B cell (primary cell): ENCODE results near the gene PLAC1. TPM values are rescaled to one million over a fixed set of nuclear protein-coding genes. Genes with fewer than 3 reads are reported as not detected.

Source experiments
- ATAC-seq: fragments of 200-7000 bp; cut with Tn5 transposase; one replicate; pipeline ENCODE4 v1.10.0; 2021; ENCODE audit warnings: low read depth, mild to moderate bottlenecking, moderate number of reproducible peaks, moderate library complexity
- CTCF ChIA-PET: fragments of 350-600 bp; sonication (Branson Sonifier 250); formaldehyde crosslinking; loops from one replicate; lab custom pipeline; 2021; ENCODE audit warnings: antibody characterized with exemption, inconsistent platforms; lab: Charles Lee
- POLR2A ChIA-PET: fragments of 350-600 bp; sonication (Branson Sonifier 250); formaldehyde crosslinking; loops from one replicate; lab custom pipeline; 2021; ENCODE audit warnings: antibody characterized with exemption; lab: Charles Lee
- DNase-seq: peaks from one replicate; pipeline ENCODE4 v3.0.0; 2013
- H2AFZ ChIP-seq: 2 replicates; pipeline ENCODE4 v1.6.1; 2012; ENCODE audit warnings: mild to moderate bottlenecking, low read depth, low read length; ENCODE audit not compliant: insufficient read depth, poor library complexity, severe bottlenecking
- H3K27ac ChIP-seq, 2 donors: 1 replicate in 1 of 2; 2 replicates in 1 of 2; pipeline ENCODE4 v1.5.1; 2012 to 2013; ENCODE audit warnings: low read length in 2 of 2, mild to moderate bottlenecking in 2 of 2, moderate library complexity in 1 of 2
- H3K27me3 ChIP-seq, 4 experiments: fragments of 200-600 bp in 1 of 4; sonication (generic) in 1 of 4; replicated peaks in 1 of 4; 1 replicate in 2 of 4; 2 replicates in 2 of 4; pipeline versions ENCODE4 v1.6.1 to v1.7.0; 2013 to 2016; ENCODE audit warnings: low read length in 3 of 4, mild to moderate bottlenecking in 2 of 4, mixed read lengths in 1 of 4, moderate library complexity in 1 of 4; ENCODE audit not compliant: insufficient read depth in 4 of 4, control insufficient read depth in 3 of 4; ENCODE audit errors: control extremely low read depth in 1 of 4
- H3K36me3 ChIP-seq, 2 experiments: replicated peaks in 1 of 2; 1 replicate in 1 of 2; 2 replicates in 1 of 2; pipeline versions ENCODE4 v1.6.1 to v1.7.1; 2013; ENCODE audit warnings: low read length in 1 of 2; ENCODE audit not compliant: insufficient read depth in 2 of 2, control insufficient read depth in 1 of 2; ENCODE audit errors: control extremely low read depth in 1 of 2, extremely low read depth in 1 of 2
- H3K4me1 ChIP-seq, 2 donors: fragments of 200-600 bp in 1 of 2; sonication (generic) in 1 of 2; 1 replicate in 1 of 2; 2 replicates in 1 of 2; pipeline versions ENCODE4 v1.5.1 to v1.6.1; 2013 to 2017; ENCODE audit warnings: low read length in 2 of 2; ENCODE audit not compliant: control insufficient read depth in 2 of 2, insufficient read depth in 2 of 2
- H3K4me2 ChIP-seq: replicated peaks from 2 replicates; pipeline ENCODE3; 2012; ENCODE audit warnings: mild to moderate bottlenecking, low read depth, low read length; ENCODE audit not compliant: poor library complexity, severe bottlenecking
- H3K4me3 ChIP-seq, 5 experiments: fragments of 200-600 bp in 1 of 5; sonication (generic) in 1 of 5; 1 replicate in 3 of 5; 2 replicates in 2 of 5; pipeline versions ENCODE4 v1.5.1 to v1.7.0; 2011 to 2016; ENCODE audit warnings: low read length in 4 of 5, mild to moderate bottlenecking in 4 of 5, low read depth in 2 of 5, control low read depth in 1 of 5, moderate library complexity in 1 of 5; ENCODE audit not compliant: insufficient read depth in 1 of 5; ENCODE audit errors: control extremely low read depth in 1 of 5, extremely low read depth in 1 of 5
- H3K79me2 ChIP-seq: fragments of 200-600 bp; sonication (generic); one replicate; pipeline ENCODE4 v1.6.0; 2016; ENCODE audit warnings: low read length; ENCODE audit not compliant: control insufficient read depth, insufficient read depth
- H3K9ac ChIP-seq: fragments of 200-600 bp; sonication (generic); 2 replicates; pipeline ENCODE4 v1.6.1; 2017; ENCODE audit warnings: mild to moderate bottlenecking, low read length, moderate library complexity
- H3K9me3 ChIP-seq, 3 donors: one replicate each; pipeline versions ENCODE4 v1.6.1 to v1.7.1; 2013; ENCODE audit warnings: low read length in 2 of 3; ENCODE audit not compliant: control insufficient read depth in 2 of 3, insufficient read depth in 1 of 3; ENCODE audit errors: control extremely low read depth in 1 of 3
- H4K20me1 ChIP-seq: 2 replicates; pipeline ENCODE4 v1.6.0; 2012; ENCODE audit warnings: mild to moderate bottlenecking, low read length; ENCODE audit not compliant: insufficient read depth, control insufficient read depth, poor library complexity, severe bottlenecking
- H3K27ac Mint-ChIP-seq: one replicate; pipeline ENCODE4 v1.8.0; 2021; ENCODE audit warnings: mixed read lengths
- H3K27me3 Mint-ChIP-seq: one replicate; pipeline ENCODE4 v1.8.0; 2021; ENCODE audit warnings: mixed read lengths
- H3K4me1 Mint-ChIP-seq: one replicate; pipeline ENCODE4 v1.8.0; 2021; ENCODE audit warnings: mixed read lengths
- H3K4me3 Mint-ChIP-seq: one replicate; pipeline ENCODE4 v1.8.0; 2021; ENCODE audit warnings: mixed read lengths
- H3K9me3 Mint-ChIP-seq: one replicate; pipeline ENCODE4 v1.8.0; 2022; ENCODE audit warnings: mixed read lengths; ENCODE audit not compliant: insufficient read depth
- CTCF ChIP-seq: fragments of 200-600 bp; IDR thresholded peaks from one replicate; pipeline ENCODE4 v1.8.0; 2022; ENCODE audit warnings: antibody characterized with exemption, mild to moderate bottlenecking
- EZH2 ChIP-seq: IDR thresholded peaks from 2 replicates; pipeline ENCODE4 v1.6.1; 2012; ENCODE audit warnings: borderline replicate concordance, low read depth, mild to moderate bottlenecking, moderate library complexity, low read length; ENCODE audit not compliant: insufficient read depth, poor library complexity, severe bottlenecking
- WGBS: methylation state at CpG from one replicate; pipeline ENCODE4 v1.1.5; 2013; ENCODE audit warnings: missing lambda C conversion rate; ENCODE audit not compliant: insufficient coverage; 5-methylcytosine and 5-hydroxymethylcytosine counted together
- intact Hi-C: fragments of 100-400 bp; cut with micrococcal nuclease; formaldehyde crosslinking; loops from one replicate; pipeline ENCODE4 v1.10.0; 2022
- polyA plus RNA-seq: library from polyadenylated mRNA; depleted of rRNA; stranded (reverse); fragments of >200 nt; gene quantifications from 2 replicates; pipeline ENCODE4 v1.2.3, GENCODE V29; 2012
- total RNA-seq, 2 donors: library from RNA; stranded (reverse); fragments of 120-200 nt in 1 of 2; gene quantifications; 1 replicate in 1 of 2; 2 replicates in 1 of 2; pipeline versions ENCODE4 v1.2.3 to v1.2.4, GENCODE V29; 2013 to 2022

PLAC1 gene
- total and polyA plus RNA-seq, 2 donors (not counting 1 experiment from before 2014, with no cell fraction given) = not detected

GRCh38 chrX:134538316-134538715, 120.0 kb downstream of the PLAC1 start:
- Histone ChIP-seq H3K79me2 (no peaks in the 10 kb centered on the region), H3K4me3 (no peak overlapping the region), H3K27me3 (peaks cover 0 to under 1% (median under 1%) of the 10 kb centered on the region in 4 experiments), H4K20me1 (no peaks in the 10 kb centered on the region), H3K36me3 (no peaks in the 10 kb centered on the region), H3K9me3 (no peaks in the 10 kb centered on the region), H3K27ac (no peak overlapping the region), H2AFZ (no peak overlapping the region), H3K4me1 (no peaks in the 10 kb centered on the region), H3K9ac (no peak overlapping the region), H3K4me2 (no peak overlapping the region)
- Mint-ChIP-seq H3K27ac (no peak overlapping the region), H3K4me1 (peaks cover 2% of the 10 kb centered on the region), H3K9me3 (no peaks in the 10 kb centered on the region), H3K4me3 (no peak overlapping the region), H3K27me3 (peaks cover 4% of the 10 kb centered on the region)
- ATAC-seq (no peak), DNase-seq (no peak)
- CTCF ChIA-PET = no interaction called here
- TF ChIP-seq EZH2 (no peak), CTCF (no peak)
- intact Hi-C loops = no loop called here
- no CpG with 5 or more reads among the region's 5 CpGs for WGBS
- POLR2A ChIA-PET = no interaction called here

DNA sequence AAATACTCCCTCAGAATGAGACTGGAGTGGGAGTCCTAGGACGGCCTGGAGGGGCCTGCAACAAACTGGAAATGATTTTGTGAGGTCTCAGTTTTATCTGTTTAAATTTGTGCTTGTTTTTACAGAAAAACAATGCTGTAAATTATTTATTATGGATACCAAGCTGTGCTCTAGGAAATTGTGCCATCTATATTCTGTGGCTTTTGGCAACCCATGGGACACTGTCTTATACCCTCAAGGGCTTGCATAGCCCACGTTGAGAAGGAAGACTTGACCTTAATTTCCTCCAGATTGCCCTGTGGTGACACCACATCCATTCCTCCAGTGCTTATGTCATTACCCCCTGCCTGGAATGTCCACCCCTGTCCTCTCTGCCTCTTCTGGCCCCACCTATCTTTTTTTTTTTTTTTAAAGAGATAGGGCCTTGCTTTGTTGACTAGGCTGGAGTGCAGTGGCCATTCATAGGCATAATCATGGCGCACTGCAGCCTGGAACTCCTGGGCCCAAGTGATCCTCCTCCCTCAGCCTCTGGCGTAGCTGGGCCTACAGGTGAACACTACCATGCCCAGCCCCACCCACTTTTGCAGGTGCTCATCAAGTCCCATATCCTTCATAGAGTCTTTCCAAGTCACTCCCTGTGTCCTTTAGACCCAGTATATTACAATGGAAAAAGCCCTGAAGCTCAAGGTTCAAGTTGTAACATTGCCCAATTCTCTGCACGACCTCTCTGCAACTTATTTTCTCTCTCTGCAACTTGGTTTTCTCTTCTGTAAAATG, 120.9 kb downstream of the PLAC1 start:
- intact Hi-C loops = no loop called here
- H3K4me2 ChIP-seq = no peak overlapping the region
- H3K27me3 ChIP-seq = no peaks in the 10 kb centered on the region
- TF ChIP-seq CTCF = no peak
- TF ChIP-seq EZH2 = no peak
- no peaks in the 10 kb centered on the region for H3K4me1 ChIP-seq
- Mint-ChIP-seq H3K9me3 (no peaks in the 10 kb centered on the region), H3K4me3 (no peak overlapping the region), H3K27ac (no peak overlapping the region), H3K27me3 (peaks cover 4% of the 10 kb centered on the region), H3K4me1 (no peaks in the 10 kb centered on the region)
- WGBS = 62% methylated on average over 3 of the region's 5 CpGs
- H3K9me3 ChIP-seq = no peaks in the 10 kb centered on the region
- ATAC-seq = no peak
- H3K79me2 ChIP-seq = no peaks in the 10 kb centered on the region
- H3K9ac ChIP-seq = no peak overlapping the region
- ChIA-PET CTCF (no interaction called here), POLR2A (no interaction called here)
- H3K27ac ChIP-seq = no peak overlapping the region
- no peaks in the 10 kb centered on the region for H3K36me3 ChIP-seq
- H2AFZ ChIP-seq = no peak overlapping the region
- no peak for DNase-seq
- H4K20me1 ChIP-seq = no peaks in the 10 kb centered on the region
- no peak overlapping the region for H3K4me3 ChIP-seq
